K562 (cell line): Measurements from ENCODE around the gene TFAP2B. TPM values are rescaled to one million over a fixed set of nuclear protein-coding genes. Genes with fewer than 3 reads are reported as not detected.

ENCODE experiments used
- ATAC-seq: fragments of 200-7000 bp; cut with Tn5 transposase; 3 replicates; pipeline ENCODE4 v1.9.1; 2020; ENCODE audit warnings: moderate library complexity
- BruUV-seq: library from RNA; stranded (reverse); fragments of 400-500 nt; replicated peaks from 2 replicates; lab custom pipeline; 2021; lab: Mats Ljungman, UMichigan
- CTCF ChIA-PET: fragments of 300-600 bp; formaldehyde crosslinking; extraction: SDS; loops from one replicate; lab custom pipeline; 2021; ENCODE audit warnings: low intra/inter-chr PET ratio; lab: Yijun Ruan, JAX
- POLR2A ChIA-PET: fragments of 300-600, 350-650 bp; sonication (Branson Sonifier 250); formaldehyde crosslinking; extraction: SDS; loops from one replicate; lab custom pipeline; 2021; ENCODE audit warnings: antibody characterized with exemption, inconsistent platforms; lab: Yijun Ruan, JAX
- DNase-seq, 4 experiments: peaks; one replicate each; pipeline versions ENCODE4 v3.0.0 to v3.0.0-alpha.2; 2011 to 2018; ENCODE audit warnings: low spot score in 3 of 4, mixed read lengths in 3 of 4; ENCODE audit errors: extremely low read depth in 1 of 4
- FAIRE-seq: peaks from 2 replicates; lab custom pipeline; 2011; peaks lifted over from hg19 to GRCh38; lab: Jason Lieb, UNC
- H2AFZ ChIP-seq: 2 replicates; pipeline ENCODE4 v1.6.0; 2011; ENCODE audit warnings: low read depth, low read length, control low read depth, inconsistent platforms
- H3K27ac ChIP-seq: fragments of 200-600 bp; 3 replicates; pipeline ENCODE4 v1.8.0; 2011; ENCODE audit warnings: low read depth, mild to moderate bottlenecking, control low read depth, inconsistent platforms, low read length, moderate library complexity, mixed read lengths; ENCODE audit errors: extremely low read depth
- H3K27me3 ChIP-seq, 2 experiments: fragments of 300-600 bp in 1 of 2; 2 replicates in 1 of 2; 3 replicates in 1 of 2; pipeline versions ENCODE4 v1.6.0 to v1.8.0; 2011; ENCODE audit warnings: inconsistent platforms in 2 of 2, low read length in 2 of 2, mild to moderate bottlenecking in 1 of 2, mixed read lengths in 1 of 2, moderate library complexity in 1 of 2; ENCODE audit not compliant: control insufficient read depth in 2 of 2, insufficient read depth in 2 of 2
- H3K36me3 ChIP-seq: fragments of 300-600 bp; 3 replicates; pipeline ENCODE4 v1.8.0; 2011; ENCODE audit warnings: mild to moderate bottlenecking, low read length, inconsistent platforms; ENCODE audit not compliant: control insufficient read depth, insufficient read depth
- H3K4me1 ChIP-seq, 2 experiments: fragments of 200-600 bp in 1 of 2; replicated peaks in 1 of 2; 2 replicates in 1 of 2; 3 replicates in 1 of 2; pipeline versions ENCODE4 v1.5.1 to v1.8.0; 2011; ENCODE audit warnings: inconsistent platforms in 2 of 2, low read length in 2 of 2, mild to moderate bottlenecking in 1 of 2, mixed read lengths in 1 of 2, moderate library complexity in 1 of 2; ENCODE audit not compliant: control insufficient read depth in 2 of 2, insufficient read depth in 2 of 2
- H3K4me2 ChIP-seq: 2 replicates; pipeline ENCODE4 v1.6.1; 2011; ENCODE audit warnings: low read length, control low read depth, inconsistent platforms, mixed read lengths; ENCODE audit not compliant: insufficient read depth
- H3K4me3 ChIP-seq: fragments of 200-600 bp; sonication (generic), shearing (Covaris generic); 2 replicates; pipeline ENCODE4 v1.5.1; 2016; ENCODE audit warnings: control low read depth, inconsistent platforms
- H3K79me2 ChIP-seq: fragments of 200-600 bp; 3 replicates; pipeline ENCODE4 v1.8.0; 2011; ENCODE audit warnings: low read length, inconsistent platforms; ENCODE audit not compliant: control insufficient read depth, insufficient read depth
- H3K9ac ChIP-seq, 2 experiments: 2 replicates each; pipeline versions ENCODE4 v1.6.0 to v1.6.1; 2011; ENCODE audit warnings: low read depth in 2 of 2, low read length in 2 of 2, control low read depth in 1 of 2, inconsistent platforms in 1 of 2, mild to moderate bottlenecking in 1 of 2, mixed read lengths in 1 of 2; ENCODE audit not compliant: insufficient read depth in 1 of 2
- H3K9me1 ChIP-seq: one replicate; pipeline ENCODE4 v1.6.0; 2011; ENCODE audit warnings: inconsistent platforms, mild to moderate bottlenecking, low read length, moderate library complexity; ENCODE audit not compliant: control insufficient read depth, insufficient read depth
- H3K9me3 ChIP-seq: replicated peaks from 2 replicates; pipeline ENCODE4 v1.5.1; 2011; ENCODE audit warnings: low read depth, low read length, inconsistent platforms; ENCODE audit not compliant: control insufficient read depth, insufficient read depth
- H4K20me1 ChIP-seq: replicated peaks from 2 replicates; pipeline ENCODE4 v1.6.1; 2011; ENCODE audit warnings: low read length, inconsistent platforms, mixed read lengths; ENCODE audit not compliant: control insufficient read depth, insufficient read depth
- CCAR2 ChIP-seq: fragments of 200-400 bp; formaldehyde crosslinking; IDR thresholded peaks from 2 replicates; pipeline ENCODE4 v1.6.1; 2017; ENCODE audit warnings: mild to moderate bottlenecking, low read depth, low read length
- KLF16 ChIP-seq: IDR thresholded peaks from 2 replicates; pipeline ENCODE4 v1.6.1; 2016; ENCODE audit warnings: antibody characterized with exemption
- NEUROD1 ChIP-seq: fragments of 150-350 bp; IDR thresholded peaks from 2 replicates; pipeline ENCODE4 v1.6.1; 2014; ENCODE audit warnings: borderline replicate concordance, low read length, low read depth; ENCODE audit not compliant: partially characterized antibody
- POLR2AphosphoS5 ChIP-seq: IDR thresholded peaks from 2 replicates; pipeline ENCODE4 v1.6.1; 2011; ENCODE audit warnings: mild to moderate bottlenecking, low read depth, low read length, moderate library complexity; ENCODE audit not compliant: control insufficient read depth, insufficient read depth
- RB1 ChIP-seq: fragments of 450-650 bp; IDR thresholded peaks from 2 replicates; pipeline ENCODE4 v1.6.1; 2017; ENCODE audit warnings: low read depth, mild to moderate bottlenecking
- ZNF174 ChIP-seq: fragments of 250-450 bp; sonication (Bioruptor Pico); IDR thresholded peaks from 2 replicates; pipeline ENCODE4 v1.4.0; 2020; ENCODE audit warnings: mild to moderate bottlenecking
- ZNF3 ChIP-seq: fragments of 250-450 bp; sonication (Bioruptor Pico); IDR thresholded peaks from 2 replicates; pipeline ENCODE4 v1.5.0; 2021; ENCODE audit warnings: mild to moderate bottlenecking, moderate library complexity
- WGBS: fragments of 100-300 bp; shearing (Covaris generic); methylation state at CpG from one replicate; pipeline ENCODE4 v1.1.6; 2016; ENCODE audit warnings: low coverage, mixed read lengths; ENCODE audit not compliant: insufficient coverage; ENCODE audit errors: missing lambda C conversion rate; 5-methylcytosine and 5-hydroxymethylcytosine counted together
- in situ Hi-C: fragments of 300-500 bp; cut with MboI; formaldehyde crosslinking; loops from 4 replicates; pipeline ENCODE4 v1.15.0; 2018; ENCODE audit warnings: inconsistent platforms, mixed read lengths
- intact Hi-C: fragments of 100-400 bp; cut with micrococcal nuclease; formaldehyde crosslinking; loops from 2 replicates; pipeline ENCODE4 v1.14.2; 2022
- polyA plus RNA-seq, 8 experiments: library from polyadenylated mRNA; depleted of rRNA in 4 of 8; stranded (reverse) in 5 of 8; unstranded in 3 of 8; fragments of >200 nt; fragmentation: Nextera tagmentation in 2 of 8; fragmentation: Illumina TruSeq in 1 of 8; extraction: Ambion mirVana in 2 of 8; extraction: Trizol in 1 of 8; gene quantifications; 2 replicates each; pipeline versions ENCODE4 v1.2.1 to v1.2.3, GENCODE V29; 2011 to 2014; ENCODE audit warnings: inconsistent platforms in 1 of 8, missing spikeins in 1 of 8
- total RNA-seq, 7 experiments: library from RNA; depleted of rRNA in 6 of 7; stranded (reverse); fragments of >200 nt in 6 of 7; fragmentation: Illumina TruSeq in 2 of 7; extraction: Trizol in 2 of 7; gene quantifications; 2 replicates each; pipeline versions ENCODE4 v1.2.1 to v1.2.3, GENCODE V29; 2011 to 2021; ENCODE audit warnings: low replicate concordance in 1 of 7
- TF ChIP-seq, protein P1 (sequence below): fragments of 450-650 bp; IDR thresholded peaks from 2 replicates; pipeline ENCODE4 v1.6.1; 2016; ENCODE audit warnings: low read depth
- TF ChIP-seq, protein P2 (sequence below): fragments of 450-650 bp; IDR thresholded peaks from 2 replicates; pipeline ENCODE4 v1.6.1; 2018; ENCODE audit not compliant: partially characterized antibody

TFAP2B gene
- total and polyA plus RNA-seq, 9 of the 15 experiments (the other 6 are each of a cell fraction or from before 2014, with no cell fraction given): not detected

DNA sequence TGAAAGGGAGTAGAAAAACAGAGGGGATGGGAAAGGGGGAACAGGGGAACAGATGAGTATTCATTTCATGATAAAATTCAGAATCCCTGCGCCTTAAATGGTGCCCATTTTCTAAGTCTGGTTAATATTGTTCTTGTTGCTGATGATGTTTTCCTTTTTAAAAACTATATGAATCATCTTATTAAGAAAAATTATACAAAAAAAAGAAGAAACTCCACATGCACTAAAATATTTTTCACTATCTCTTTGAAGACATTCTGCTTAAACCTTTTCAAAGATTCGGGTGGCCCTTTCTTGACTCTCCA is 1.1 kb upstream of the TFAP2B start (continued):
- TF ChIP-seq, protein P1, sequence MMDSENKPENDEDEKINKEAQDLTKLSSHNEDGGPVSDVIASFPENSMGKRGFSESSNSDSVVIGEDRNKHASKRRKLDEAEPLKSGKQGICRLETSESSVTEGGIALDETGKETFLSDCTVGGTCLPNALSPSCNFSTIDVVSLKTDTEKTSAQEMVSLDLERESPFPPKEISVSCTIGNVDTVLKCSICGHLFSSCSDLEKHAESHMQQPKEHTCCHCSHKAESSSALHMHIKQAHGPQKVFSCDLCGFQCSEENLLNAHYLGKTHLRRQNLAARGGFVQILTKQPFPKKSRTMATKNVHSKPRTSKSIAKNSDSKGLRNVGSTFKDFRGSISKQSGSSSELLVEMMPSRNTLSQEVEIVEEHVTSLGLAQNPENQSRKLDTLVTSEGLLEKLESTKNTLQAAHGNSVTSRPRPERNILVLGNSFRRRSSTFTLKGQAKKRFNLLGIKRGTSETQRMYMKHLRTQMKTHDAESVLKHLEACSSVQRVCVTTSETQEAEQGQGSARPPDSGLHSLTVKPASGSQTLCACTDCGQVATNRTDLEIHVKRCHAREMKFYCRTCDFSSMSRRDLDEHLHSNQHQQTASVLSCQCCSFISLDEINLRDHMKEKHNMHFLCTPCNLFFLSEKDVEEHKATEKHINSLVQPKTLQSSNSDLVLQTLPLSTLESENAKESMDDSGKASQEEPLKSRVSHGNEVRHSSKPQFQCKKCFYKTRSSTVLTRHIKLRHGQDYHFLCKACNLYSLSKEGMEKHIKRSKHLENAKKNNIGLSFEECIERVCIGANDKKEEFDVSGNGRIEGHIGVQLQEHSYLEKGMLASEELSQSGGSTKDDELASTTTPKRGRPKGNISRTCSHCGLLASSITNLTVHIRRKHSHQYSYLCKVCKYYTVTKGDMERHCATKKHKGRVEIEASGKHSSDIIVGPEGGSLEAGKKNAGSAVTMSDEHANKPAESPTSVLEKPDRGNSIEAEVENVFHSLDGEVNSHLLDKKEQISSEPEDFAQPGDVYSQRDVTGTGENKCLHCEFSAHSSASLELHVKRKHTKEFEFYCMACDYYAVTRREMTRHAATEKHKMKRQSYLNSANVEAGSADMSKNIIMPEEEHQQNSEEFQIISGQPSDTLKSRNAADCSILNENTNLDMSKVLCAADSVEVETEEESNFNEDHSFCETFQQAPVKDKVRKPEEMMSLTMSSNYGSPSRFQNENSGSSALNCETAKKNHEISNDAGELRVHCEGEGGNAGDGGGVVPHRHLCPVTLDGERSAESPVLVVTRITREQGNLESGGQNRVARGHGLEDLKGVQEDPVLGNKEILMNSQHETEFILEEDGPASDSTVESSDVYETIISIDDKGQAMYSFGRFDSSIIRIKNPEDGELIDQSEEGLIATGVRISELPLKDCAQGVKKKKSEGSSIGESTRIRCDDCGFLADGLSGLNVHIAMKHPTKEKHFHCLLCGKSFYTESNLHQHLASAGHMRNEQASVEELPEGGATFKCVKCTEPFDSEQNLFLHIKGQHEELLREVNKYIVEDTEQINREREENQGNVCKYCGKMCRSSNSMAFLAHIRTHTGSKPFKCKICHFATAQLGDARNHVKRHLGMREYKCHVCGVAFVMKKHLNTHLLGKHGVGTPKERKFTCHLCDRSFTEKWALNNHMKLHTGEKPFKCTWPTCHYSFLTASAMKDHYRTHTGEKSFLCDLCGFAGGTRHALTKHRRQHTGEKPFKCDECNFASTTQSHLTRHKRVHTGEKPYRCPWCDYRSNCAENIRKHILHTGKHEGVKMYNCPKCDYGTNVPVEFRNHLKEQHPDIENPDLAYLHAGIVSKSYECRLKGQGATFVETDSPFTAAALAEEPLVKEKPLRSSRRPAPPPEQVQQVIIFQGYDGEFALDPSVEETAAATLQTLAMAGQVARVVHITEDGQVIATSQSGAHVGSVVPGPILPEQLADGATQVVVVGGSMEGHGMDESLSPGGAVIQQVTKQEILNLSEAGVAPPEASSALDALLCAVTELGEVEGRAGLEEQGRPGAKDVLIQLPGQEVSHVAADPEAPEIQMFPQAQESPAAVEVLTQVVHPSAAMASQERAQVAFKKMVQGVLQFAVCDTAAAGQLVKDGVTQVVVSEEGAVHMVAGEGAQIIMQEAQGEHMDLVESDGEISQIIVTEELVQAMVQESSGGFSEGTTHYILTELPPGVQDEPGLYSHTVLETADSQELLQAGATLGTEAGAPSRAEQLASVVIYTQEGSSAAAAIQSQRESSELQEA: no peak
- no peak for TF ChIP-seq CCAR2

DNA sequence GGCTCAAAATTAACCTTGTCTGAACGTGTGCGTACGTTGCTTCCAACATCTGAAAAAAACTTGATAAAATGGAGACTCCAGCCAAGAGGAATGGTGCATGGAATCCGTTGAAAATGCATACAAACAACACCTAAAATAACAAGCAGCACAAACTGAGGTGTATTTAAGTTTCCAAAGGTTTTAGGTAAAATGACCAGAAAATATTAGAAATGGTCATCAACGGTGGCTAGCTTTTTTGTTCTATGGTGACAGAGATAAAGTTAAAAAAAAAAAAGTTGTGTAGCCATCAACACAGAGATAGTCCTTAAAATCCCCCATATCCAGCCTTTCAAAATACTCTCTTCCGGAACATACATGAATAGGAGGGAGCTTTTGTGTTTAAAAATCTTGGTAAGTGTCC is 651 bp upstream of the TFAP2B start:
- DNase-seq (no peak), ATAC-seq (no peak), FAIRE-seq (no peak)
- H3K9me1 ChIP-seq: no peaks in the 10 kb centered on the region
- H3K36me3 ChIP-seq: no peaks in the 10 kb centered on the region
- CTCF ChIA-PET: no interaction called here
- H3K4me2 ChIP-seq: no peak overlapping the region
- 44% methylated on average over 6 of the region's 6 CpGs for WGBS
- H3K27me3 ChIP-seq: no peaks in the 10 kb centered on the region
- intact Hi-C loops (loop anchor here (5.0 to 10.0 kb wide), 4 partner anchors 309 to 1037 kb away; no protein-coding TSS in a partner anchor), in situ Hi-C loops (loop anchor here (10.0 to 25.0 kb wide), 3 partner anchors 537 to 1194 kb away; no protein-coding TSS in a partner anchor)
- no peaks in the 10 kb centered on the region; a peak in 1 of 5 replicates for H3K4me1 ChIP-seq
- BruUV-seq: no TSS peak
- no peak overlapping the region for H2AFZ ChIP-seq
- H3K9me3 ChIP-seq: 0 out of 2 replicates have a peak, but pooled peaks cover 3% of the 10 kb centered on the region
- H3K27ac ChIP-seq: no peak overlapping the region
- POLR2A ChIA-PET: no interaction called here
- no peak overlapping the region for H3K9ac ChIP-seq
- H3K4me3 ChIP-seq: no peak overlapping the region
- no peaks in the 10 kb centered on the region for H4K20me1 ChIP-seq
- H3K79me2 ChIP-seq: no peaks in the 10 kb centered on the region
- TF ChIP-seq RB1 (no peak), ZNF174 (no peak), NEUROD1 (no peak), KLF16 (no peak), POLR2AphosphoS5 (no peak), ZNF3 (CRISPR knock-in tag) (no peak)
- TF ChIP-seq, protein P2, sequence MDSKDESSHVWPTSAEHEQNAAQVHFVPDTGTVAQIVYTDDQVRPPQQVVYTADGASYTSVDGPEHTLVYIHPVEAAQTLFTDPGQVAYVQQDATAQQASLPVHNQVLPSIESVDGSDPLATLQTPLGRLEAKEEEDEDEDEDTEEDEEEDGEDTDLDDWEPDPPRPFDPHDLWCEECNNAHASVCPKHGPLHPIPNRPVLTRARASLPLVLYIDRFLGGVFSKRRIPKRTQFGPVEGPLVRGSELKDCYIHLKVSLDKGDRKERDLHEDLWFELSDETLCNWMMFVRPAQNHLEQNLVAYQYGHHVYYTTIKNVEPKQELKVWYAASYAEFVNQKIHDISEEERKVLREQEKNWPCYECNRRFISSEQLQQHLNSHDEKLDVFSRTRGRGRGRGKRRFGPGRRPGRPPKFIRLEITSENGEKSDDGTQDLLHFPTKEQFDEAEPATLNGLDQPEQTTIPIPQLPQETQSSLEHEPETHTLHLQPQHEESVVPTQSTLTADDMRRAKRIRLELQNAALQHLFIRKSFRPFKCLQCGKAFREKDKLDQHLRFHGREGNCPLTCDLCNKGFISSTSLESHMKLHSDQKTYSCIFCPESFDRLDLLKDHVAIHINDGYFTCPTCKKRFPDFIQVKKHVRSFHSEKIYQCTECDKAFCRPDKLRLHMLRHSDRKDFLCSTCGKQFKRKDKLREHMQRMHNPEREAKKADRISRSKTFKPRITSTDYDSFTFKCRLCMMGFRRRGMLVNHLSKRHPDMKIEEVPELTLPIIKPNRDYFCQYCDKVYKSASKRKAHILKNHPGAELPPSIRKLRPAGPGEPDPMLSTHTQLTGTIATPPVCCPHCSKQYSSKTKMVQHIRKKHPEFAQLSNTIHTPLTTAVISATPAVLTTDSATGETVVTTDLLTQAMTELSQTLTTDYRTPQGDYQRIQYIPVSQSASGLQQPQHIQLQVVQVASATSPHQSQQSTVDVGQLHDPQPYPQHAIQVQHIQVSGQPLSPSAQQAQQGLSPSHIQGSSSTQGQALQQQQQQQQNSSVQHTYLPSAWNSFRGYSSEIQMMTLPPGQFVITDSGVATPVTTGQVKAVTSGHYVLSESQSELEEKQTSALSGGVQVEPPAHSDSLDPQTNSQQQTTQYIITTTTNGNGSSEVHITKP: no peak
